Breast epithelium (tissue), 4 donors: Measurements from ENCODE around the gene PRODH. TPM values are rescaled to one million over a fixed set of nuclear protein-coding genes. Genes with fewer than 3 reads are reported as not detected.
"Not testable (repeated sequence)": the region's sequence is repeated elsewhere in the genome, so short reads cannot be mapped to it uniquely, and the experiment has no call there.

Source experiments
- DNase-seq, 2 donors: peaks; one replicate each; pipeline ENCODE4 v3.0.0-alpha.2; 2019; ENCODE audit warnings: low spot score in 2 of 2
- H3K27ac ChIP-seq, 2 donors: fragments of 200-600 bp; sonication (generic) in 1 of 2; one replicate each; pipeline ENCODE4 v1.5.1; 2016 to 2019; ENCODE audit warnings: mild to moderate bottlenecking in 1 of 2
- H3K27me3 ChIP-seq, 2 donors: fragments of 200-600 bp; sonication (generic) in 1 of 2; one replicate each; pipeline versions ENCODE4 v1.5.1 to v1.6.0; 2017 to 2019; ENCODE audit warnings: control low read depth in 1 of 2, mild to moderate bottlenecking in 1 of 2
- H3K36me3 ChIP-seq: fragments of 200-600 bp; one replicate; pipeline ENCODE4 v1.5.1; 2019
- H3K4me1 ChIP-seq, 2 donors: fragments of 200-600 bp; sonication (generic); one replicate each; pipeline ENCODE4 v1.5.1; 2016 to 2019; ENCODE audit warnings: control low read depth in 1 of 2
- H3K4me3 ChIP-seq, 3 donors: fragments of 200-600 bp; sonication (generic); 1 replicate in 2 of 3; 2 replicates in 1 of 3; pipeline ENCODE4 v1.5.1; 2016 to 2019; ENCODE audit warnings: mild to moderate bottlenecking in 3 of 3, moderate library complexity in 2 of 3
- H3K9me3 ChIP-seq, 2 donors: fragments of 200-600 bp; sonication (generic) in 1 of 2; one replicate each; pipeline ENCODE4 v1.5.1; 2016 to 2019; ENCODE audit warnings: control low read depth in 1 of 2
- CTCF ChIP-seq, 3 donors: fragments of 450-650 bp; IDR thresholded peaks; one replicate each; pipeline ENCODE4 v1.5.1; 2016 to 2017; ENCODE audit warnings: antibody characterized with exemption in 3 of 3, mild to moderate bottlenecking in 3 of 3, moderate library complexity in 3 of 3
- POLR2A ChIP-seq: fragments of 450-650 bp; IDR thresholded peaks from one replicate; pipeline ENCODE4 v1.6.1; 2016; ENCODE audit warnings: antibody characterized with exemption, mild to moderate bottlenecking, moderate library complexity
- POLR2AphosphoS5 ChIP-seq, 3 donors: sonication (generic); formaldehyde crosslinking; IDR thresholded peaks; one replicate each; pipeline ENCODE4 v1.6.1; 2017; ENCODE audit warnings: antibody characterized with exemption in 3 of 3
- intact Hi-C: fragments of 100-400 bp; cut with DNase I; formaldehyde crosslinking; loops from one replicate; pipeline ENCODE4 v1.15.1; 2023; ENCODE audit warnings: low total_unique reads
- total RNA-seq, 3 donors: library from RNA; depleted of rRNA; stranded (reverse); fragments of >200 nt; gene quantifications; one replicate each; pipeline ENCODE4 v1.1.0, GENCODE V29; 2016

Gene PRODH
- total RNA-seq, 3 donors from 2014 or later: 4.6 to 29.6 (median 11.1) TPM

- TF ChIP-seq POLR2AphosphoS5 (IDR thresholded peaks at IDR 0.05): no peak
- no peak for TF ChIP-seq POLR2A
- TF ChIP-seq CTCF (IDR thresholded peaks at IDR 0.05): no peak
- H3K36me3 ChIP-seq: no peaks in the 10 kb centered on the region
- peak in 1 of 2 donors; percentile 50 for DNase-seq
- H3K27me3 ChIP-seq: peaks cover 0 to 3% of the 10 kb centered on the region in 2 donors
- no peaks in the 10 kb centered on the region for H3K4me1 ChIP-seq
- intact Hi-C loops: no loop called here
- H3K27ac ChIP-seq: no peak overlapping the region
- H3K4me3 ChIP-seq: no peak overlapping the region
- no peaks in the 10 kb centered on the region for H3K9me3 ChIP-seq
Measured at GRCh38 chr22:18965526-18966421, 29.7 kb upstream of the PRODH start.

GRCh38 chr22:18964501-18965265 lies 28.6 kb upstream of the PRODH start:
- intact Hi-C loops, H3K27ac ChIP-seq, H3K27me3 ChIP-seq, H3K4me3 ChIP-seq, H3K4me1 ChIP-seq, H3K36me3 ChIP-seq, H3K9me3 ChIP-seq: not testable (repeated sequence)
- DNase-seq: peak in 1 of 2 donors; percentile 42

- H3K27ac ChIP-seq, H3K27me3 ChIP-seq, H3K4me3 ChIP-seq, intact Hi-C loops, H3K36me3 ChIP-seq, H3K4me1 ChIP-seq, H3K9me3 ChIP-seq: not testable (repeated sequence)
- peak in 1 of 2 donors; percentile 49 for DNase-seq
Measured at GRCh38 chr22:18964051-18964450, 28.0 kb upstream of the PRODH start.

GRCh38 chr22:18962308-18962635 lies 26.2 kb upstream of the PRODH start:
- no peak for TF ChIP-seq CTCF (IDR thresholded peaks at IDR 0.05)
- TF ChIP-seq POLR2A: no peak
- TF ChIP-seq POLR2AphosphoS5 (IDR thresholded peaks at IDR 0.05): no peak
- Histone ChIP-seq H3K27ac (no peak overlapping the region), H3K4me1 (no peaks in the 10 kb centered on the region), H3K4me3 (no peak overlapping the region), H3K36me3 (no peaks in the 10 kb centered on the region), H3K9me3 (no peaks in the 10 kb centered on the region), H3K27me3 (peaks cover 0 to 4% of the 10 kb centered on the region in 2 donors)
- intact Hi-C loops: no loop called here
- DNase-seq: no peak

- intact Hi-C loops, H3K36me3 ChIP-seq, H3K4me1 ChIP-seq, H3K27ac ChIP-seq, H3K9me3 ChIP-seq, H3K4me3 ChIP-seq, H3K27me3 ChIP-seq: not testable (repeated sequence)
- DNase-seq: peak in 1 of 2 donors; percentile 46
Measured at GRCh38 chr22:18961632-18962307, 25.7 kb upstream of the PRODH start.

GRCh38 chr22:18961201-18961600 lies 25.1 kb upstream of the PRODH start:
- H3K27me3 ChIP-seq, H3K4me1 ChIP-seq, H3K4me3 ChIP-seq: not testable (repeated sequence)

GRCh38 chr22:18960166-18960820 lies 24.2 kb upstream of the PRODH start:
- H3K4me3 ChIP-seq, intact Hi-C loops, H3K27ac ChIP-seq, H3K36me3 ChIP-seq, H3K9me3 ChIP-seq, H3K4me1 ChIP-seq, H3K27me3 ChIP-seq: not testable (repeated sequence)
- peak in 1 of 2 donors; percentile 34 for DNase-seq

More at GRCh38 chr22:18961201-18961600, 25.1 kb upstream of the PRODH start:
- H3K9me3 ChIP-seq, H3K27ac ChIP-seq, intact Hi-C loops, H3K36me3 ChIP-seq: not testable (repeated sequence)
- DNase-seq: peak in 1 of 2 donors; percentile 20

GRCh38 chr22:18959741-18960140 lies 23.6 kb upstream of the PRODH start:
- intact Hi-C loops: loop anchor here (10.0 kb wide), 1 partner anchor 675 kb away; no protein-coding TSS in a partner anchor

GRCh38 chr22:18959266-18959665 lies 23.2 kb upstream of the PRODH start:
- not testable (repeated sequence) for H3K27ac ChIP-seq, H3K4me3 ChIP-seq, H3K27me3 ChIP-seq, H3K36me3 ChIP-seq, H3K9me3 ChIP-seq, H3K4me1 ChIP-seq
- peak in 1 of 2 donors; percentile 43 for DNase-seq
- intact Hi-C loops: loop anchor here (10.0 kb wide), 1 partner anchor 676 kb away; no protein-coding TSS in a partner anchor

More at GRCh38 chr22:18959741-18960140, 23.6 kb upstream of the PRODH start:
- H3K27me3 ChIP-seq, H3K27ac ChIP-seq, H3K36me3 ChIP-seq, H3K9me3 ChIP-seq, H3K4me3 ChIP-seq, H3K4me1 ChIP-seq: not testable (repeated sequence)
- DNase-seq: peak in 1 of 2 donors; percentile 45

- H3K9me3 ChIP-seq, H3K4me3 ChIP-seq, H3K27me3 ChIP-seq, H3K4me1 ChIP-seq, H3K36me3 ChIP-seq, H3K27ac ChIP-seq, DNase-seq: not testable (repeated sequence)
- intact Hi-C loops: loop anchor here (10.0 kb wide), 1 partner anchor 676 kb away; no protein-coding TSS in a partner anchor
Measured at GRCh38 chr22:18958738-18959137, 22.6 kb upstream of the PRODH start.
